Uterus (tissue), 4 donors: Measurements from ENCODE around the gene SIDT1. TPM values are rescaled to one million over a fixed set of nuclear protein-coding genes. Genes with fewer than 3 reads are reported as not detected.
"Not testable (repeated sequence)": the region's sequence is repeated elsewhere in the genome, so short reads cannot be mapped to it uniquely, and the experiment has no call there.

ENCODE experiments used
- DNase-seq, 2 donors: peaks; one replicate each; pipeline ENCODE4 v3.0.0-alpha.2; 2019 to 2020
- H3K27ac ChIP-seq, 2 donors: fragments of 200-600 bp; sonication (generic); 1 replicate in 1 of 2; 2 replicates in 1 of 2; pipeline ENCODE4 v1.5.1; 2016 to 2018
- H3K27me3 ChIP-seq, 2 donors: fragments of 200-600 bp; sonication (generic); one replicate each; pipeline ENCODE4 v1.5.1; 2018 to 2019; ENCODE audit warnings: control low read depth in 1 of 2
- H3K36me3 ChIP-seq, 2 donors: fragments of 200-600 bp; sonication (generic); one replicate each; pipeline ENCODE4 v1.5.1; 2019; ENCODE audit warnings: control low read depth in 1 of 2
- H3K4me1 ChIP-seq, 2 donors: fragments of 200-600 bp; sonication (generic); one replicate each; pipeline ENCODE4 v1.5.1; 2018 to 2019; ENCODE audit warnings: control low read depth in 1 of 2
- H3K4me3 ChIP-seq, 2 donors: fragments of 200-600 bp; sonication (generic); 1 replicate in 1 of 2; 2 replicates in 1 of 2; pipeline ENCODE4 v1.5.1; 2018 to 2019; ENCODE audit warnings: mild to moderate bottlenecking in 1 of 2
- H3K9me3 ChIP-seq, 2 donors: fragments of 200-600 bp; sonication (generic); one replicate each; pipeline ENCODE4 v1.5.1; 2019; ENCODE audit warnings: control low read depth in 1 of 2
- CTCF ChIP-seq, 4 experiments: fragments of 200-600 bp in 2 of 4; fragments of 450-650 bp in 2 of 4; sonication (generic) in 2 of 4; IDR thresholded peaks; one replicate each; pipeline ENCODE4 v1.5.1; 2016 to 2019; ENCODE audit warnings: antibody characterized with exemption in 4 of 4, mild to moderate bottlenecking in 2 of 4, moderate library complexity in 1 of 4
- POLR2A ChIP-seq, 2 donors: fragments of 450-650 bp; IDR thresholded peaks; one replicate each; pipeline ENCODE4 v1.6.1; 2016; ENCODE audit warnings: antibody characterized with exemption in 2 of 2, mild to moderate bottlenecking in 1 of 2, moderate library complexity in 1 of 2
- intact Hi-C: fragments of 100-400 bp; cut with DNase I; formaldehyde crosslinking; loops from one replicate; pipeline ENCODE4 v1.15.1; 2023; ENCODE audit warnings: low total_unique reads
- total RNA-seq, 4 donors: library from RNA; depleted of rRNA in 3 of 4; stranded (reverse); fragments of >200 nt in 3 of 4; gene quantifications; one replicate each; pipeline versions ENCODE4 v1.1.0 to v1.2.4, GENCODE V29; 2014 to 2023
- donor health status: DM: yes; HTN: yes; CAD: no.

Gene SIDT1
- total RNA-seq, 4 donors from 2014 or later = 1.8 to 3.7 TPM; not detected in 2

GRCh38 chr3:113634782-113635474 is 102.6 kb downstream of the SIDT1 start:
- Histone ChIP-seq H3K4me1 (no peaks in the 10 kb centered on the region), H3K36me3 (no peaks in the 10 kb centered on the region), H3K27ac (no peak overlapping the region), H3K9me3 (no peaks in the 10 kb centered on the region), H3K27me3 (no peaks in the 10 kb centered on the region), H3K4me3 (no peak overlapping the region)
- DNase-seq = no peak
- no peak for TF ChIP-seq POLR2A (IDR thresholded peaks at IDR 0.05)
- no peak for TF ChIP-seq CTCF (IDR thresholded peaks at IDR 0.05)
- intact Hi-C loops = no loop called here

DNA sequence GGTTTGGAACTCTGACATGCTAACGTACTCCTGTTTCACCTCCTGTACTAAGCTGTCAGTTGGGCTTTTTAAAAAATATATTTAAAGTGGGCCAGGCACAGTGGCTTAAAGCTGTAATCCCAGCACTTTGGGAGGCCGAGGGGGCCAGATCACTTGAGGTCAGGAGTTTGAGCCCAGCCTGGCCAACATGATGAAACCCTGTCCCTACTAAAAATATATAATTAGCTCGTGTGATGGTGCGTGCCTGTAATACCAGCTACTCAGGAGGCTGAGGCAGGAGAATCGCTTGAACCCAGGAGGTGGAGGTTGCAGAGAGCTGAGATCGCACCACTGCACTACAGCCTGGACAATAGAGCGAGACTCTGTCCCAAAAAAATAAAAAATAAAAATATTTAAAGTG is 103.7 kb downstream of the SIDT1 start:
- H3K4me1 ChIP-seq, H3K4me3 ChIP-seq, DNase-seq, H3K27me3 ChIP-seq, H3K9me3 ChIP-seq, H3K27ac ChIP-seq, H3K36me3 ChIP-seq, intact Hi-C loops: not testable (repeated sequence)

DNA sequence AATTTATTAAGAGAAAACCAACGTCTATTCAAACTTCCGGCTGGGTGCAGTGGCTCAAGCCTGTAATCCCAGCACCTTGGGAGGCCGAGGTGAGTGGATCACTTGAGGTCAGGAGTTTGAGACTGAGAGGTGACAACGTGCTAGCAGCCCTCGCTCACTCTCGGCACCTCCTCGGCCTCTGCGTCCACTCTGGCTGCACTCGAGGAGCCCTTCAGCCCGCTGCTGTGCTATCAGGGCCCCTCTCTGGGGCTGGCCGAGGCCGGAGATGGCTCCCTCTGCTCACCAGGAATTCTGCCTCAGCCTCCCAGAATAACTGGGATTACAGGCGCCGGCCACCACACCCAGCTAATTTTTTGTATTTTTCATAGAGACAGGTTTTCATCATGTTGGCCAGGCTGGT is 105.4 kb downstream of the SIDT1 start:
- intact Hi-C loops = no loop called here
- no peaks in the 10 kb centered on the region for H3K4me1 ChIP-seq
- TF ChIP-seq CTCF (IDR thresholded peaks at IDR 0.05) (no peak), POLR2A (IDR thresholded peaks at IDR 0.05) (no peak)
- no peak overlapping the region for H3K4me3 ChIP-seq
- H3K9me3 ChIP-seq = no peaks in the 10 kb centered on the region
- H3K27me3 ChIP-seq = no peaks in the 10 kb centered on the region
- DNase-seq = no peak
- H3K36me3 ChIP-seq = no peaks in the 10 kb centered on the region
- H3K27ac ChIP-seq = no peak overlapping the region

DNA sequence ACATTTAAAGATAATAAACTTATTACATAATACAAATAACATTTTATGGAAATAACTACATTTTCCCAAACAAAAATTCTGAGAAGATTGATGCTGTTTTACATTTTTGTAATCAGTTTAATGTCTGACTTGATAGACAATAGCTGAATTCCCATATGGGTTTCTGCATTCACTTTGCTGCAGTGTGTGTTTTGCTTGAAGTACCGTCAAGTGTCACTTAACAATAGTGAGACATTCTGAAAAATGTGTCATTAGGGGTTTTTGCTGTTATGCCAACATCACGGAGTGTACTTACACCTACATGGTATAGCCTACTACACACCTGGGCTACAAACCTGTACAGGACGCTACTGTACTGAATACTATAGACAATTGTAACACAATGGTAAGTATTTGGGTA is 106.6 kb downstream of the SIDT1 start:
- Histone ChIP-seq H3K9me3 (no peaks in the 10 kb centered on the region), H3K36me3 (no peaks in the 10 kb centered on the region), H3K27ac (no peak overlapping the region), H3K4me3 (no peak overlapping the region), H3K27me3 (no peaks in the 10 kb centered on the region), H3K4me1 (no peaks in the 10 kb centered on the region)
- DNase-seq = no peak
- TF ChIP-seq CTCF (IDR thresholded peaks at IDR 0.05) (no peak), POLR2A (IDR thresholded peaks at IDR 0.05) (no peak)
- intact Hi-C loops = no loop called here

GRCh38 chr3:113643583-113643982 is 111.2 kb downstream of the SIDT1 start:
- Histone ChIP-seq H3K27ac (no peak overlapping the region), H3K4me1 (no peaks in the 10 kb centered on the region), H3K36me3 (no peaks in the 10 kb centered on the region), H3K9me3 (peaks cover 0 to 6% of the 10 kb centered on the region in 2 donors), H3K27me3 (no peaks in the 10 kb centered on the region), H3K4me3 (no peak overlapping the region)
- no peak for TF ChIP-seq POLR2A (IDR thresholded peaks at IDR 0.05)
- no peak for TF ChIP-seq CTCF (IDR thresholded peaks at IDR 0.05)
- no peak for DNase-seq
- intact Hi-C loops = no loop called here

DNA sequence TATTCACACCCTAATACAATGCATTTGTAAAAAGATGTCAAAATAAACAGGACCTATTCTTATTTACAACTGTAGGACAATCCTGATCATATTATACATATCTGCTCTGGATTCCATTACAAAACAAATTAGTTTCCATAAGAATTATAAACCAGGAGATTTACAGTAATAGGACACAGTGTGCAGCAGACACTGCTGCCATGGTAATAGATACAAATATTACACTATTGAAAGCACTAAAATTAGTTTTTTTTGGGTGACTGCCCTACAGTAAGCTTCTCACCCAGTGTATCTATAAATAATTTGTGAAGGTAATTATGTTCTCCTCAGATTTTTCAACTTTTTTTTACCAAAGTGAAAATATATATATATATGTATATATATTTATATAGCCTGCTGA is 116.2 kb downstream of the SIDT1 start:
- DNase-seq = no peak
- Histone ChIP-seq H3K27ac (no peak overlapping the region), H3K4me3 (no peak overlapping the region), H3K36me3 (no peaks in the 10 kb centered on the region), H3K27me3 (no peaks in the 10 kb centered on the region), H3K9me3 (peaks cover 0 to 6% of the 10 kb centered on the region in 2 donors), H3K4me1 (no peaks in the 10 kb centered on the region)
- intact Hi-C loops = no loop called here
- TF ChIP-seq POLR2A (IDR thresholded peaks at IDR 0.05) = no peak
- no peak for TF ChIP-seq CTCF (IDR thresholded peaks at IDR 0.05)
